ENCODE data around the gene HEXD.
A peak's percentile ranks its signal among the peaks of the same experiment; 100 is the strongest.
"Not testable (repeated sequence)": the region's sequence is repeated elsewhere in the genome, so short reads cannot be mapped to it uniquely, and the experiment has no call there.

Gene HEXD

DNA sequence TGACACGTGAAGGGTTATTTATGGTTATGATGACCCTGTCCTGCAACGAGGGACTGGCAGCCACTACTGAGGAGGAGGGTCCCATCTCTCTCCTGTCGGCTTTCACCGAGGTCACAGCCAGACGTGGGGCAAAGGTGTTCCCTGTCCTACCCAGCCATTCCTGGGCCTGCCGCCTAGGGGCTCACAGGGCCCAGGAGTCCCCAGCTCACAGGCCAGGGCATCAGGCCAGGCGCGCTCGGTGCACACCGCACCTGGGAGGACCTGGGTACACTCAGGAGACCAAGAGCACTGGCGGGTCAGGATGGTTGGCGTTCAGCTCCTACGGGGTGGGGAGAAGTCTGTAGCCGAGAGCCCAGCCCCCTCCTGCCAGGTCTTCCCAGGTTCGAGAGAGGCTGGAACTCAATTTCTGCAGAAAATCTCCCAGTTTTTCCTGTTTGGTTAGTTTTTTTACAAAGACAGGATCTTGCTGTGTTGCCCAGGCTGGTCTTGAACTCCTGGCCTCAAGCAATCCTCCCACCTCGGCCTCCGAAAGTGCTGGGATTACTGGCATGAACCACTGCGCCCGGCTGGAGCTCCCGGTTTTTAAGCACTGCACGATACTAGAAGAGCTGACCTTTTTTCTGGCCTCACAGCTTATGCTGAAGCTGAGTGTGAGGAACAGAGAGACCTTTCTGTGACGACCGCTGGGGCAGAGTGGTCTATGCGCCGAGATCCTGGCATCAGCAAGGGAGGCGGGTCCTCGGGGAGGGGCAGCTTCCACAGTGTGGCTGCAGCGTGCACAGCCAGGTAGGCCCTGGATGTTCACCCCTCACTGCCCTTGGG, 24.7 kb downstream of the HEXD start:
- no peak for DNase-seq

GRCh38 chr17:82443465-82444283, 25.5 kb downstream of the HEXD start:
- DNase-seq, result no peak

DNA sequence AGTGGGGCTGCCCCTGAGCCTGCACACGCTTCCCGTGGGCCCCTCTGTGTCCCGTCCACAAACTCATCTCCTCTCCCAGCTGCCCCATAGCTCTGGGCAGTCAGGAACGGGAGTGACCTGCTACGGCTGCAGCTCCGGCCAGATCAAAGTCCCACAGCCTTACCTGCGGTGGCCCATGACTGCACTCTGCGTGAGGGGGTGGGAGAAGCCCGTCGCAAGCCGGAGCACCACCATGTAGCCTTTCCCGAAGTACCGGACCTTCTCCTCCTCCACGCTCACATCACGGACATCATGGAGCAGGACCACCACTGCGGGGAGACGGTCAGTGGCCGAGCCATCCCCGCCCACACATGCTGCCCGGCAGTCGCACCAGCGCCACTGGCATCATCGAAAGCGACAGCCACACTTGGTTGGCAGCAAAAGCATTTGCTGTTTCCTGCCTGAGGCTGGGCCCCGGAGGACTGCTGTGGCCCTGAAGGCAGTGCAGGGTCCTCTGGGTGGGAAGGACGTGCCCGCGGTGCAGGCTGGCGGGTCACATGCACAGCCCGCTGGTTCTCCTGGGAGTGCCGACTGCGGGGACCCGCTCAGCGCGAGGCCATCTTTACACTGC, 26.2 kb downstream of the HEXD start:
- DNase-seq, result no peak

DNA sequence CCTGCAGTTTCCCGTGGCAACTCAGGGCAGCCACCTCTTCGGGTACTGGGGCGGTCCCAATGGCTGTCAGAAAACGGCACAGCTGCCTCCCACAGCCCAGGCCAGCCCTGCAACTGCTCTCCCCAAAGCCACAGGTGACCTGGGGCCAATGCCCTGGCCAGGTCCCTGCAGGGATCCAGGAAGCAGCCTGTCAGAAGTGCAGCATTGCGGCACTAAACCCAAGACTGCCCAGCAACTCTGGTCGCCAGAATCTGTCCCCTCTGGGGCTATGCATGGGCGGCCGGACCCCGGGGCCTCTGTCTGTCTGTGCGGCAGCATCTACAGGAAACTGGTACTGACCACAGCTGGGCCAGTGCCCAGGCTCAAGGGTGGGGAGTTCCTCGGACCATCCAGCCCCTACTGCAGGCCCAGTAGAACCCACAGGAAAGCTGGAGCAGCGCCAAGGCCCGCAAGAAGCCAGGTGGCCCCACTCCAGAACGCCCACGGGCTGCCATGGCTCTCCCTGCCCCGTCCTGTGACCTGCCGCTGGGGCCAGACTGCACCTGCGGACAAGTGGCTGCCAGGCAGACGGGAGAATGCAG, 26.9 kb downstream of the HEXD start:
- DNase-seq, result no peak

DNA sequence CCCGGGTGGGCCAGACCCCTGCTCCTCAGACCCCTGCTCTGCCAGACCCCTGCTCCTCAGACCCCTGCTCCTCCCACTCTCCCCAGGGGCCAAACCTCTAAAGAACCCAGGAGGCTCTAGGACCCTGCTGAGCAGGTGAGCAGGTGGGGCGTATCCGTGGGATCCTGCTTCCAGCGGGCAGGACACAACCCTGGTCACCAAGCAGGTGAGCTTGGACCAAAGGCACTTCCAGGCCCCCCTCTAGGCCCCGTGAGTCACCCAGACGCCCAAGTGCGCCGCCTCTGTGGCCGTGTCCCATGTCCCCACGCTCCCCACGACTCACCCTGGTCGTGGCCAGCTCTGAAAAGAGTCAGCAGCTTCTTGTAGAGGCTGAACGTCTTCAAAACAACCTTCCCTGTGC, 27.4 kb downstream of the HEXD start:
- no peak for DNase-seq

GRCh38 chr17:82446124-82446523, 28.0 kb downstream of the HEXD start:
- DNase-seq, result no peak

GRCh38 chr17:82446649-82447048, 28.5 kb downstream of the HEXD start:
- no peak for DNase-seq

- DNase-seq, result no peak
These were observed 29.7 kb downstream of the HEXD start for GRCh38 chr17:82447876-82448275.

DNA sequence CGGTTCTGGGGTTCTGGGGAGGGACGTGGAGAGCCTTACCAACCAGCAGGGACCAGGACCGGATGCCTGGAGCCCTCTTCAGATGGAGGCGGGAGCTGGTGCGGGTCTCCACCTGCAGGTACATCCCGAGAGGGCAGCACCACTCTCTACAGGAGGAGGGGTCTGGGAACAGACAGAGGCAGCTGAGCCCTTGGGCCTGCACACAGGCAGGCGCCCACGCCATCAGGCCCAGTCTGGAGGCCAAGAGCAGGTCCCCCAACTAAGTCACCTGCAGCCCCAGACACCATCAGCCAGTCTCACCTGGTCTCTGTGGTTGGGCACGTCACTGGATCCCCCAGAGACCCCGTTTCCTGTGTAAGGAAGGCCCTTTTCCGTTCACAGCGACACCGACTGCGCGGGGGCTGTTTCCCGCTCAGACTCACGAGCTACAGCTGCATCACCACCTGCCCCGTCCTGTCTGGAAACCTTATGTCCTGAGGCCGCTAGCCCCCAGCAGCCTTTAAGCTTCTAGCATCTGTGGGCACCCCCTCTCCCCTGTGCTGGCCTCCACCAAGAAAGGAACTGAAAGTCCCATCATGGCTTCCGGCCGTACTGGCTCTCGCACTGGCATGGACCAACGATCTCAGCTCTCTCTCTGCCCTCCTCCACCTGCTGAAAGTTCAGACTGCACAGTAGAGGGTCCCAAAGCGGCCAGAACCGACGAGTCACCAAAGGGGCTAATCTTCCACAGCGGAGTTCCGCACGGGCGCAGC, 31.2 kb downstream of the HEXD start:
- peak; percentile 82 to 91 for DNase-seq

DNA sequence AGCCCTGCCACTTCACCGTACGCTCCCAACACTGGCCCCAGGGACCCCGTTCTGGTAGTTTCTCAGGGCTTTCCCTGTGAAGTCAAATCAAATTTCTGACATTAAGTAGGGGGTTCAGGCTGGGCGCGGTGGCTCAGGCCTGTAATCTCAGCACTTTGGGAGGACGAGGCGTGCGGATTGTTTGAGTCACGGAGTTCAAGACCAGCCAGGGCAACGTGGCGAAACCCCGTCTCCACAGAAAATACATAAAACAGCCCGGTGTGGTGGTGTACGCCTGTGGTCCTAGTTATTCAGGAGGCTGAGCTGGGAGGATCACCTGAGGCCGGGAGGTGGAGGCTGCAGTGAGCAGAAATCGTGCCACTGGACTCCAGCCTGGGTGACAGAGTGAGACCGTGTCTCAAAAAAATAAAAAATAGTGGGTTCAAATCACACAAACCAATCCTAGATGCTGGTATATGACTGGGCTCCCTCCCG, 31.8 kb downstream of the HEXD start:
- peak in 1 of 2 donors; percentile 29 for DNase-seq

DNA sequence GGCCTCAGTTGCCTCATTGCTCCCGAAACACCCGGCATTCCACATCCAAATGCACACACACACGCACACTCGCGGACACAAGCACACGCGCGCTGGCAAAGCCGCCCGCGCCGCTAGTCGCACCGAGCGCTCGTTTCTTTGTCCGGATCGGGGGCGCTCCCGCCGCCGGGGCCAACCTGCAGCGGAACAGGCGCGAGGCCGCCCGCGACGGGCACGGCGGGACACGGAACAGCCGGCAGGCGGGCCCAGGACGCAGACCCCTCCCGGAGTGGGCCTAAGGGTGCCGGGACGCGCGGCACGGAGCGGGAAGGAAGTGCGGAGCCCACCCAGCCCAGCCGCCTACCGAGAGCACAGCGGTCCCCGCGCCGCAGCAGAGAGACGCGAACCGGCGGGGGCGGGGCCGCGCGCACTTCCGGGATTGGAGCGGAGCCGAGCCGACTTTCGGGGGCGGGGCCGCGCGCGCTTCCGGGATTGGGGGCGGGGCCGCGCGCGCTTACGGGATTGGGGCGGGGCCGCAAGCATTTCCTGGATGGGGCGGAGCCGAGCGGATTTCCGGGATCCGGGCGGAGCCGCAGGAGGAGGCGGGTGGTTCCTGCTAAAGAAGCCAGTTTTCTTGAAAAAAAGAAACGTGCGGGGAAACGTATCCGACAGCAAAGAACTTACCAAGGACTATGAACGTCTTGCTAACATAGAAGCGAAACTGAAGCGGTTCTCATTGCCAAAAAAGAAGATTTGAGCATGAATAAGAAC, 32.4 kb downstream of the HEXD start, which contains the start of gene CYBC1:
TSS of gene CYBC1 (minus strand) at position 396 of the 750 bp plus-strand sequence. CDS start 1,498 bp downstream, outside the sequence.
- peak; percentile 92 to 94 for DNase-seq

DNA sequence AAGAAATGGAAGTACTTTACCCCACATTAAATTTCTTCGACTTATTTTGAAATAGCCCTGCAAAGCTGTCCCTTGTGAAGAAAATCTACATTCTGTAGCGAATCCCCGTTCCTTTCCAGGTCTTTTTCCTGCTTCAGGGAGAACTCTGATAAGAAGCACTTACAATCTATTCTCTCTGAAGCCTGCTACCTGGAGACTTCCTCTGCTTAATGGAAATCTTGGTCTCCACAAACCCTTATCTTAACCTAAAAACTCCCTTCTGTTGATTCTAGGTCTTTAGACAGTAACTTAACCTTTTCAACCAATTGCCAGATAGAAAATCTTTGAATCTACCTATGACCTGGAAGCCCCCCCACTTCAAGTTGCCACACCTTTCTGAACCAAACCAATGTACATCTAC, 34.0 kb downstream of the HEXD start:
- DNase-seq, result no peak

DNA sequence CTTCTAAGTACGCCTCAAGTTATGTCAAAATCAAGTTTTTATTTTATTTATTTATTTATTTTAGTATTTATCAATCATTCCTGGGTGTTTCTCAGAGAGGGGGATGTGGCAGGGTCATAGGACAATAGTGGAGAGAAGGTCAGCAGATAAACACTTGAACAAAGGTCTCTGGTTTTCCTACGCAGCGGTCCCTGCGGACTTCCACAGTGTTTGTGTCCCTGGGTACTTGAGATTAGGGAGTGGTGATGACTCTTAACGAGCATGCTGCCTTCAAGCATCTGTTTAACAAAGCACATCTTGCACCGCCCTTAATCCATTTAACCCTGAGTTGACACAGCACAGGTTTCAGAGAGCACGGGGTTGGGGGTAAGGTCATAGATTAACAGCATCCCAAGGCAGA, 35.0 kb downstream of the HEXD start:
- DNase-seq, result not testable (repeated sequence)

GRCh38 chr17:82453706-82454105, 35.6 kb downstream of the HEXD start:
- DNase-seq, result not testable (repeated sequence)

DNA sequence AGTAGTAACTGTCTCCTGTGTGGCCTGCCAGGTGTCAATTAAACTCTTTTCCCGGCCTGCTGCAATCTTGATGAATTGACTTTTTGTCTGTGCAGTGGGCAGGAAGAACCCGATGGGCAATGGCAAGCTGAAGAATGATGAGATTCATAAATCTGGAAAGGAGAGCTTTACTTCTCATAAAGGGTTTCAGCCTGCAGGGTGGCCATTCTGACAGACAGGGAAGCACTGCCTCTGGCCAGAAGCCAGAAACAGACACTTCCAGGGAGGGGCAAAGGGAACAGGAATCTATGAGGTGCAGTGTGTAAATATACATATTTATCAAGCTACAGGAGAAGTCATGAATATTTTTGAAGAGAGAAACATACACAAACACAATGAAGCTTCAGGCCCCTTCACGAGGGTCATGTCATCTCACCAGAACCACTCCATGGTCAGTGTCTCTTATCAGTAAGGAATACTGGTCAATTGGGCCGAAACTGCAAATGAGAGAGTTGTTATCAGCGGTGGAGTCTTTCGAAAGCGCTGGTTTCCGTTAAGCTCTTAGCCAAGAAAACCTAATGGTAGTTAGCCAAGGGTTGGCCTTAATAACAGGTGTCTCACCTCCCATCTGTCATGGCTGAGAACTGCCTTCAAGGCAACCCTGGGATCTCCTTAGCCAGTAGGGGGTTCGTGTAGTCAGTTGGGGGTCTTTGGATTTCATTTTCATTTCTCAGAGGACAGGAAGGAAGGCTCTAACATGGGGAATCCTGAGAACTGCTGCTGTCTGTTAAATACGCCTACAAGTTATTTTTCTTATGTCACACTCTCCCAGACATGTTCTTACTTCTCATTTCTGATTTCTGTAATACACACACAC, 39.2 kb downstream of the HEXD start:
- DNase-seq, result no peak

DNA sequence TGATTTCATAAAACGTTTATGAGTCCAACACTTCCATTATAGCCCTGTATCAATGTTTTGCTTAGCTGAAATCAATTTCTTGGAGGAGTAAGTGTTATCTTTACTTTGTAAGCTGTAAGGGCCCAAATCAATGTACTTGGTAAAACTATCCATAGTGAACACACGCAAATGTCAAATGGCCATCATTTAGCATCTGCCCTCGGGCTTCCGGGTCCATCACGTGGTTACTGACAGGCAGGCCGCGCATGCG, 39.7 kb downstream of the HEXD start:
- peak in 1 of 2 donors; percentile 96 for DNase-seq

- DNase-seq, result peak; percentile 96 to 97
These were observed 40.2 kb downstream of the HEXD start, which contains the start of gene NARF for GRCh38 chr17:82458179-82458884. TSS of gene NARF (plus strand) at chr17:82458741. CDS start at chr17:82458804, 63 bp downstream.

DNA sequence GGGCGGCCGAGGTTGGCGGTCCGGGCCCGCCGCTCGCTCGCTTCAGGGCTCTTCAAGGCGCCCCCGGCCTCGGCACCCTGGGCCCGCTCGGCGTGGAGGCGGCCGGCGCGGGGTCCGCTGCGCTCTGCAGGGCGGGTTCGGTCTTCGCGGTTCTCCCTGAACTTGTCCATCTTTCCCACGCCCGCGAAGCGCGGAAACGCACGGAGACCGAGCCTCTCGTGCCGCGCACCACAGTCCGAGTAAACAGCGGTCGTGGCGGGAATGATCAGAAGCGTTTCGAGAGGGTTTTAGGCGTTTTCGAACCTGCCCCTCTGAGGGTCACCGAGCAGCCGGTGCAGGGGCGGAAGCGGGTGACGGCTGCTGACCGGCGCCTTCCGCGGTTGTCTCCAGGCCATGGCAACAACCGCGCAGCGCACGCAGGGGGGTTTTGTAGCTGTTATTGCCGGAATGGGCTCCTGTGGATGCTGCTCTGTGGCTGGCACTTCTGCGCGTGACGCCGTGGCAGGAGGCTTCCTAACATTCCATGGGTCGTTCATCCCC, 40.8 kb downstream of the HEXD start:
- DNase-seq, result peak; percentile 35 to 47

- DNase-seq, result not testable (repeated sequence)
These were observed 41.8 kb downstream of the HEXD start for GRCh38 chr17:82459936-82460335.
